ENCODE measurements around the gene SLC49A4. TPM values are rescaled to one million over a fixed set of nuclear protein-coding genes. Genes with fewer than 3 reads are reported as not detected.
A peak's percentile ranks its signal among the peaks of the same experiment; 100 is the strongest.

The SLC49A4 gene
- total RNA-seq, 1 donor from 2014 or later: 18.0 TPM

GRCh38 chr3:122748347-122748746 lies 46.5 kb upstream of the SLC49A4 start:
- Mint-ChIP-seq H3K27ac (ENCODE audit: unreplicated experiment) (no peak overlapping the region), H3K9me3 (ENCODE audit: unreplicated experiment) (no peaks in the 10 kb centered on the region), H3K4me1 (ENCODE audit: low read depth, unreplicated experiment) (peaks cover 7% of the 10 kb centered on the region), H3K27me3 (ENCODE audit: low read depth, unreplicated experiment) (no peaks in the 10 kb centered on the region), H3K36me3 (ENCODE audit: low read depth, unreplicated experiment) (peaks cover 3% of the 10 kb centered on the region), H3K4me3 (ENCODE audit: unreplicated experiment) (no peak overlapping the region)
- no peaks in the 10 kb centered on the region for H3K4me1 ChIP-seq (ENCODE audit: insufficient read depth, low read length)
- H3K4me3 ChIP-seq (ENCODE audit: insufficient read depth, low read depth, low read length): no peak overlapping the region
- H3K36me3 ChIP-seq (ENCODE audit: insufficient read depth, low read length): no peaks in the 10 kb centered on the region
- TF ChIP-seq CTCF (IDR thresholded peaks at IDR 0.05; ENCODE audit: insufficient read depth, low read depth, low read length) (no peak), EZH2 (IDR thresholded peaks at IDR 0.05; ENCODE audit: insufficient read depth, low read length) (no peak)
- H3K4me2 ChIP-seq (ENCODE audit: low read length): no peak overlapping the region
- H2AFZ ChIP-seq (ENCODE audit: low read depth, low read length): no peak overlapping the region
- H3K27ac ChIP-seq (ENCODE audit: low read depth, low read length): no peak overlapping the region
- no peaks in the 10 kb centered on the region for H3K9me3 ChIP-seq (ENCODE audit: insufficient read depth, low read depth, low read length)
- H3K27me3 ChIP-seq (ENCODE audit: insufficient read depth, low read length): no peaks in the 10 kb centered on the region
- no peaks in the 10 kb centered on the region for H4K20me1 ChIP-seq (ENCODE audit: insufficient read depth, low read length)
- H3K9ac ChIP-seq (ENCODE audit: low read length): no peak overlapping the region
- DNase-seq (ENCODE audit: low read depth) (no peak), FAIRE-seq (no peak)
- no peaks in the 10 kb centered on the region for H3K79me2 ChIP-seq (ENCODE audit: insufficient read depth, low read length)

DNA sequence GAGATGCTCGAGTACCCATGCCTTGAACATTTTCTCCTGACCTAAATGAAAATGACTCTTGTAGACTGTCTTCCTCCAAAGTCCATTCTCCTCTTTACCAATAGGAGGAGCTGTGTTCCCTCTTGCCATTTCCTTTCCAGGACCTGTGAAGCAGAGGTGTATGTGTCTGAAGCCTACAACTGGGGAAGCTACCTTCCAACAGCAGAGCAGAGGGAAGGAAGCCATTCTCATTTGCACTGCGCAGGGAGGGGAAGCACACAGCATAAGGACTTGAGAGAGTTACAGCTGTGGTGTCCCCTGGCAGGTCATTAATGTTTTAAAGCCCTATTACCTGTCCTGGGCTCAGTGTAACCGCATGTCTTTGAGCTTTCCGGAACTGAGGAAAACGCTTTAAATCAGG lies 39.9 kb upstream of the SLC49A4 start:
- Mint-ChIP-seq H3K27ac (ENCODE audit: unreplicated experiment) (no peak overlapping the region), H3K9me3 (ENCODE audit: unreplicated experiment) (no peaks in the 10 kb centered on the region), H3K4me3 (ENCODE audit: unreplicated experiment) (no peak overlapping the region), H3K4me1 (ENCODE audit: low read depth, unreplicated experiment) (peaks cover 3% of the 10 kb centered on the region), H3K27me3 (ENCODE audit: low read depth, unreplicated experiment) (no peaks in the 10 kb centered on the region), H3K36me3 (ENCODE audit: low read depth, unreplicated experiment) (peaks cover 4% of the 10 kb centered on the region)
- no peak overlapping the region for H3K4me2 ChIP-seq (ENCODE audit: low read length)
- no peak overlapping the region for H3K9ac ChIP-seq (ENCODE audit: low read length)
- no peak overlapping the region for H2AFZ ChIP-seq (ENCODE audit: low read depth, low read length)
- H3K9me3 ChIP-seq (ENCODE audit: insufficient read depth, low read depth, low read length): no peaks in the 10 kb centered on the region
- no peaks in the 10 kb centered on the region for H3K79me2 ChIP-seq (ENCODE audit: insufficient read depth, low read length)
- FAIRE-seq (no peak), DNase-seq (ENCODE audit: low read depth) (no peak)
- no peaks in the 10 kb centered on the region for H3K36me3 ChIP-seq (ENCODE audit: insufficient read depth, low read length)
- no peaks in the 10 kb centered on the region for H3K4me1 ChIP-seq (ENCODE audit: insufficient read depth, low read length)
- TF ChIP-seq CTCF (IDR thresholded peaks at IDR 0.05; ENCODE audit: insufficient read depth, low read depth, low read length) (peak; percentile 66), EZH2 (IDR thresholded peaks at IDR 0.05; ENCODE audit: insufficient read depth, low read length) (no peak)
- no peak overlapping the region for H3K27ac ChIP-seq (ENCODE audit: low read depth, low read length)
- H4K20me1 ChIP-seq (ENCODE audit: insufficient read depth, low read length): no peaks in the 10 kb centered on the region
- H3K27me3 ChIP-seq (ENCODE audit: insufficient read depth, low read length): no peaks in the 10 kb centered on the region
- no peak overlapping the region for H3K4me3 ChIP-seq (ENCODE audit: insufficient read depth, low read depth, low read length)

GRCh38 chr3:122755491-122755890 lies 39.4 kb upstream of the SLC49A4 start:
- no peak overlapping the region for H3K27ac ChIP-seq (ENCODE audit: low read depth, low read length)
- H2AFZ ChIP-seq (ENCODE audit: low read depth, low read length): no peak overlapping the region
- no peaks in the 10 kb centered on the region for H3K27me3 ChIP-seq (ENCODE audit: insufficient read depth, low read length)
- H3K79me2 ChIP-seq (ENCODE audit: insufficient read depth, low read length): no peaks in the 10 kb centered on the region
- H3K4me1 Mint-ChIP-seq (ENCODE audit: low read depth, unreplicated experiment): peaks cover 6% of the 10 kb centered on the region
- H3K9me3 ChIP-seq (ENCODE audit: insufficient read depth, low read depth, low read length): no peaks in the 10 kb centered on the region
- H3K4me1 ChIP-seq (ENCODE audit: insufficient read depth, low read length): no peaks in the 10 kb centered on the region
- no peak for TF ChIP-seq CTCF (IDR thresholded peaks at IDR 0.05; ENCODE audit: insufficient read depth, low read depth, low read length)
- TF ChIP-seq EZH2 (IDR thresholded peaks at IDR 0.05; ENCODE audit: insufficient read depth, low read length): no peak
- no peaks in the 10 kb centered on the region for H3K27me3 Mint-ChIP-seq (ENCODE audit: low read depth, unreplicated experiment)
- no peak overlapping the region for H3K27ac Mint-ChIP-seq (ENCODE audit: unreplicated experiment)
- H3K4me3 Mint-ChIP-seq (ENCODE audit: unreplicated experiment): no peak overlapping the region
- no peaks in the 10 kb centered on the region for H4K20me1 ChIP-seq (ENCODE audit: insufficient read depth, low read length)
- H3K9ac ChIP-seq (ENCODE audit: low read length): no peak overlapping the region
- no peak for FAIRE-seq
- peaks cover 4% of the 10 kb centered on the region for H3K36me3 Mint-ChIP-seq (ENCODE audit: low read depth, unreplicated experiment)
- DNase-seq (ENCODE audit: low read depth): no peak
- H3K9me3 Mint-ChIP-seq (ENCODE audit: unreplicated experiment): no peaks in the 10 kb centered on the region
- H3K4me3 ChIP-seq (ENCODE audit: insufficient read depth, low read depth, low read length): no peak overlapping the region
- no peaks in the 10 kb centered on the region for H3K36me3 ChIP-seq (ENCODE audit: insufficient read depth, low read length)
- H3K4me2 ChIP-seq (ENCODE audit: low read length): no peak overlapping the region
